H54 (cell line): ENCODE results near the gene TUT4.

ENCODE experiments used
- DNase-seq: peaks from one replicate; pipeline ENCODE4 v3.0.0; 2011; ENCODE audit warnings: low spot score, mixed read lengths; ENCODE audit not compliant: insufficient read length
- FAIRE-seq: peaks from 3 replicates; lab custom pipeline; 2011; peaks lifted over from hg19 to GRCh38; lab: Jason Lieb, UNC
- POLR2A ChIP-seq: IDR thresholded peaks from 2 replicates; pipeline ENCODE4 v1.6.1; 2011; ENCODE audit warnings: low read depth, mild to moderate bottlenecking, low read length

The TUT4 gene

GRCh38 chr1:52531249-52531872 is 21.5 kb downstream of the TUT4 start:
- TF ChIP-seq POLR2A: no peak
- no peak for DNase-seq
- FAIRE-seq: no peak

- TF ChIP-seq POLR2A: no peak
- FAIRE-seq: no peak
Measured at GRCh38 chr1:52530563-52531144, 22.2 kb downstream of the TUT4 start.

GRCh38 chr1:52523376-52523775 is 29.5 kb downstream of the TUT4 start:
- DNase-seq (no peak), FAIRE-seq (no peak)

More at GRCh38 chr1:52530563-52531144, 22.2 kb downstream of the TUT4 start:
- no peak for DNase-seq

GRCh38 chr1:52520148-52520547 is 32.7 kb downstream of the TUT4 start:
- DNase-seq (no peak), FAIRE-seq (peak; percentile 64)
- no peak for TF ChIP-seq POLR2A

More at GRCh38 chr1:52523376-52523775, 29.5 kb downstream of the TUT4 start:
- no peak for TF ChIP-seq POLR2A

GRCh38 chr1:52518962-52519361 is 33.9 kb downstream of the TUT4 start:
- no peak for TF ChIP-seq POLR2A

GRCh38 chr1:52511851-52512615 is 40.9 kb downstream of the TUT4 start:
- no peak for DNase-seq
- TF ChIP-seq POLR2A: no peak
- FAIRE-seq: no peak

More at GRCh38 chr1:52518962-52519361, 33.9 kb downstream of the TUT4 start:
- FAIRE-seq (no peak), DNase-seq (no peak)

- FAIRE-seq (no peak), DNase-seq (no peak)
- no peak for TF ChIP-seq POLR2A
Measured at GRCh38 chr1:52511439-52511838, 41.5 kb downstream of the TUT4 start.

- no peak for FAIRE-seq
- DNase-seq: no peak
- TF ChIP-seq POLR2A: no peak
Measured at GRCh38 chr1:52506920-52507546, 45.9 kb downstream of the TUT4 start.

- TF ChIP-seq POLR2A: no peak
- FAIRE-seq: no peak
- no peak for DNase-seq
Measured at GRCh38 chr1:52506349-52506748, 46.5 kb downstream of the TUT4 start.

- DNase-seq: no peak
- TF ChIP-seq POLR2A: no peak
- no peak for FAIRE-seq
Measured at GRCh38 chr1:52504720-52505119, 48.2 kb downstream of the TUT4 start.

GRCh38 chr1:52503706-52504105 is 49.2 kb downstream of the TUT4 start:
- TF ChIP-seq POLR2A: no peak
- DNase-seq (no peak), FAIRE-seq (no peak)

- FAIRE-seq (no peak), DNase-seq (no peak)
- no peak for TF ChIP-seq POLR2A
Measured at GRCh38 chr1:52502789-52503188, 50.1 kb downstream of the TUT4 start.

- DNase-seq (no peak), FAIRE-seq (no peak)
- no peak for TF ChIP-seq POLR2A
Measured at GRCh38 chr1:52487632-52488031, 65.3 kb downstream of the TUT4 start.
